Panc1 (cell line): ENCODE results near the gene CROCC. TPM values are rescaled to one million over a fixed set of nuclear protein-coding genes. Genes with fewer than 3 reads are reported as not detected.
"Not testable (repeated sequence)": the region's sequence is repeated elsewhere in the genome, so short reads cannot be mapped to it uniquely, and the experiment has no call there.

Experiments
- ATAC-seq: fragments of 200-7000 bp; cut with Tn5 transposase; 2 replicates; pipeline ENCODE4 v1.9.1; 2020; ENCODE audit warnings: mild to moderate bottlenecking, moderate library complexity
- BruUV-seq: library from RNA; stranded (reverse); fragments of 400-500 nt; replicated peaks from 2 replicates; lab custom pipeline; 2021; lab: Mats Ljungman, UMichigan
- CTCF ChIA-PET: fragments of 300-600 bp; sonication (Branson Sonifier 250); formaldehyde crosslinking; loops from one replicate; lab custom pipeline; 2022; ENCODE audit warnings: antibody characterized with exemption; lab: Charles Lee
- POLR2A ChIA-PET: fragments of 300-600 bp; sonication (Branson Sonifier 250); formaldehyde crosslinking; loops from one replicate; lab custom pipeline; 2022; ENCODE audit warnings: antibody characterized with exemption; lab: Charles Lee
- DNase-seq: peaks from one replicate; pipeline ENCODE4 v3.0.0-alpha.2; 2010; ENCODE audit warnings: low read depth, low spot score
- H3K27ac ChIP-seq: 2 replicates; pipeline ENCODE4 v1.5.1; 2011; ENCODE audit warnings: mild to moderate bottlenecking, low read length, inconsistent platforms
- H3K27me3 ChIP-seq: fragments of 200-500 bp; sonication (Bioruptor generic); 2 replicates; pipeline ENCODE4 v1.6.0; 2014; ENCODE audit warnings: low read length, inconsistent platforms; ENCODE audit not compliant: control insufficient read depth, insufficient read depth
- H3K36me3 ChIP-seq: fragments of 200-500 bp; sonication (Bioruptor generic); 2 replicates; pipeline ENCODE4 v1.5.1; 2014; ENCODE audit warnings: inconsistent platforms, mild to moderate bottlenecking, low read length, moderate library complexity; ENCODE audit not compliant: control insufficient read depth, insufficient read depth
- H3K4me1 ChIP-seq: 2 replicates; pipeline ENCODE4 v1.5.1; 2011; ENCODE audit warnings: inconsistent platforms, mild to moderate bottlenecking, low read length, moderate library complexity; ENCODE audit not compliant: control insufficient read depth, insufficient read depth
- H3K4me3 ChIP-seq, 2 experiments: 2 replicates each; pipeline ENCODE4 v1.5.1; 2011 to 2012; ENCODE audit warnings: low read depth in 2 of 2, low read length in 2 of 2, mild to moderate bottlenecking in 2 of 2, inconsistent platforms in 1 of 2, moderate library complexity in 1 of 2
- H3K9me3 ChIP-seq: fragments of 200-500 bp; sonication (Bioruptor generic); 2 replicates; pipeline ENCODE4 v1.5.1; 2014; ENCODE audit warnings: low read depth, mild to moderate bottlenecking, inconsistent platforms, low read length, moderate library complexity; ENCODE audit not compliant: control insufficient read depth, insufficient read depth
- POLR2AphosphoS5 ChIP-seq: IDR thresholded peaks from 2 replicates; pipeline ENCODE4 v1.6.1; 2012; ENCODE audit warnings: mild to moderate bottlenecking, low read depth, low read length, moderate library complexity
- REST ChIP-seq, 2 experiments: IDR thresholded peaks; 2 replicates each; pipeline ENCODE4 v1.6.1; 2011 to 2012; ENCODE audit warnings: low read depth in 2 of 2, control low read depth in 1 of 2, low read length in 1 of 2, mild to moderate bottlenecking in 1 of 2, moderate library complexity in 1 of 2; ENCODE audit not compliant: insufficient read depth in 1 of 2
- SIN3A ChIP-seq: IDR thresholded peaks from 2 replicates; pipeline ENCODE4 v1.6.1; 2012; ENCODE audit warnings: low read depth, mild to moderate bottlenecking, low read length, moderate library complexity, borderline replicate concordance; ENCODE audit not compliant: insufficient read depth
- TCF7L2 ChIP-seq: IDR thresholded peaks from 2 replicates; pipeline ENCODE4 v1.6.1; 2011; ENCODE audit warnings: mild to moderate bottlenecking, low read depth, low read length, inconsistent platforms
- in situ Hi-C: cut with HindIII; loops from 2 replicates; pipeline ENCODE4 v1.10.0; 2016; ENCODE audit warnings: low sequenced_read_pairs, low pct_unique_long_range_greater_than_20kb
- intact Hi-C: fragments of 100-400 bp; cut with micrococcal nuclease; formaldehyde crosslinking; loops from one replicate; pipeline ENCODE4 v1.10.0; 2022; ENCODE audit not compliant: unreplicated experiment
- total RNA-seq: library from RNA; stranded (reverse); gene quantifications from one replicate; pipeline ENCODE4 v1.2.1, GENCODE V29; 2021; ENCODE audit not compliant: unreplicated experiment
- TF ChIP-seq, protein P1 (sequence below): fragments of 450-650 bp; IDR thresholded peaks from 2 replicates; pipeline ENCODE4 v1.5.1; 2017; ENCODE audit warnings: mild to moderate bottlenecking

The CROCC gene
- total RNA-seq, 1 experiment from 2014 or later, result 13.6 TPM

GRCh38 chr1:16964169-16964568 lies 42.4 kb downstream of the CROCC start:
- H3K9me3 ChIP-seq, H3K4me3 ChIP-seq, H3K27ac ChIP-seq, H3K27me3 ChIP-seq, BruUV-seq, intact Hi-C loops, ATAC-seq, H3K36me3 ChIP-seq, in situ Hi-C loops, POLR2A ChIA-PET, DNase-seq, H3K4me1 ChIP-seq: not testable (repeated sequence)
- CTCF ChIA-PET, result interaction anchor here (0.6 to 0.7 kb wide), 2 partner anchors 44 to 48 kb away, joined by 4 to 8 read pairs; no protein-coding TSS in a partner anchor

GRCh38 chr1:16965486-16966067 lies 43.8 kb downstream of the CROCC start:
- no peaks in the 10 kb centered on the region for H3K9me3 ChIP-seq
- intact Hi-C loops, result no loop called here
- H3K27me3 ChIP-seq, result no peaks in the 10 kb centered on the region
- in situ Hi-C loops, result no loop called here
- no peak for DNase-seq
- no peak overlapping the region for H3K4me3 ChIP-seq
- H3K36me3 ChIP-seq, result no peaks in the 10 kb centered on the region
- CTCF ChIA-PET, result no interaction called here
- no peak overlapping the region for H3K27ac ChIP-seq
- no peak for ATAC-seq
- no TSS peak for BruUV-seq
- no peaks in the 10 kb centered on the region for H3K4me1 ChIP-seq
- POLR2A ChIA-PET, result no interaction called here
- TF ChIP-seq, protein P1, sequence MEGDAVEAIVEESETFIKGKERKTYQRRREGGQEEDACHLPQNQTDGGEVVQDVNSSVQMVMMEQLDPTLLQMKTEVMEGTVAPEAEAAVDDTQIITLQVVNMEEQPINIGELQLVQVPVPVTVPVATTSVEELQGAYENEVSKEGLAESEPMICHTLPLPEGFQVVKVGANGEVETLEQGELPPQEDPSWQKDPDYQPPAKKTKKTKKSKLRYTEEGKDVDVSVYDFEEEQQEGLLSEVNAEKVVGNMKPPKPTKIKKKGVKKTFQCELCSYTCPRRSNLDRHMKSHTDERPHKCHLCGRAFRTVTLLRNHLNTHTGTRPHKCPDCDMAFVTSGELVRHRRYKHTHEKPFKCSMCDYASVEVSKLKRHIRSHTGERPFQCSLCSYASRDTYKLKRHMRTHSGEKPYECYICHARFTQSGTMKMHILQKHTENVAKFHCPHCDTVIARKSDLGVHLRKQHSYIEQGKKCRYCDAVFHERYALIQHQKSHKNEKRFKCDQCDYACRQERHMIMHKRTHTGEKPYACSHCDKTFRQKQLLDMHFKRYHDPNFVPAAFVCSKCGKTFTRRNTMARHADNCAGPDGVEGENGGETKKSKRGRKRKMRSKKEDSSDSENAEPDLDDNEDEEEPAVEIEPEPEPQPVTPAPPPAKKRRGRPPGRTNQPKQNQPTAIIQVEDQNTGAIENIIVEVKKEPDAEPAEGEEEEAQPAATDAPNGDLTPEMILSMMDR, result no peak
- TF ChIP-seq SIN3A (no peak), REST (IDR thresholded peaks at IDR 0.05; ENCODE audit: insufficient read depth in 1 of 2, low read depth in 2 of 2, low read length in 1 of 2) (no peak), TCF7L2 (no peak), POLR2AphosphoS5 (no peak)

DNA sequence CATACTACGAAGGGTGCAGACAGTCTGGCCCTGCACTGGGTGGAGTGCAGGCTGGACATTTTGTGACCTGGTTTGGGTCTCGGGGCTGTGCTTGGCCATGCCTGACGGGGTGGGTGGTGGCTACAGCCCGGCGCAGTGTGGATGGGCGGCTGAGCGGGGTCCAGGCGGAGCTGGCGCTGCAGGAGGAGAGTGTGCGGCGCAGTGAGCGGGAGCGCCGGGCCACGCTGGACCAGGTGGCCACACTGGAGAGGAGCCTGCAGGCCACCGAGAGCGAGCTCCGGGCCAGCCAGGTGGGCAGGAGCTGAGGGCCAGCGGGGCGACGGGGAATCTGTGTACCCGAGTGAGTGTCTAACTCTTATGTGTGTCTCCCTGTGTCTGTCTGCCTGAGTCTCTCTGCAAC lies 44.6 kb downstream of the CROCC start:
- no peak for DNase-seq

More for the DNA sequence above, 44.6 kb downstream of the CROCC start:
- Histone ChIP-seq H3K4me1 (no peaks in the 10 kb centered on the region), H3K36me3 (no peaks in the 10 kb centered on the region), H3K9me3 (no peaks in the 10 kb centered on the region), H3K4me3 (no peak overlapping the region), H3K27me3 (no peaks in the 10 kb centered on the region), H3K27ac (no peak overlapping the region)
- intact Hi-C loops (no loop called here), in situ Hi-C loops (no loop called here)
- BruUV-seq, result no TSS peak
- ChIA-PET CTCF (interaction anchor here (0.7 kb wide), 1 partner anchor 16 kb away, joined by 4 read pairs; no protein-coding TSS in a partner anchor), POLR2A (no interaction called here)
- TF ChIP-seq SIN3A (no peak), TCF7L2 (no peak), POLR2AphosphoS5 (no peak), REST (IDR thresholded peaks at IDR 0.05; ENCODE audit: insufficient read depth in 1 of 2, low read depth in 2 of 2, low read length in 1 of 2) (no peak)
- TF ChIP-seq, protein P1, result no peak
- ATAC-seq, result no peak
